GM20000 (cell line): ENCODE results near the gene SEL1L2.

Experiments used
- DNase-seq: peaks from one replicate; pipeline ENCODE4 v3.0.0; 2012; ENCODE audit warnings: low spot score
- TF ChIP-seq, protein P1 (sequence below): IDR thresholded peaks from 2 replicates; pipeline ENCODE4 v1.5.1; 2012; ENCODE audit warnings: mild to moderate bottlenecking, control low read depth; ENCODE audit errors: extremely low read depth, missing control alignments

Gene SEL1L2

DNA sequence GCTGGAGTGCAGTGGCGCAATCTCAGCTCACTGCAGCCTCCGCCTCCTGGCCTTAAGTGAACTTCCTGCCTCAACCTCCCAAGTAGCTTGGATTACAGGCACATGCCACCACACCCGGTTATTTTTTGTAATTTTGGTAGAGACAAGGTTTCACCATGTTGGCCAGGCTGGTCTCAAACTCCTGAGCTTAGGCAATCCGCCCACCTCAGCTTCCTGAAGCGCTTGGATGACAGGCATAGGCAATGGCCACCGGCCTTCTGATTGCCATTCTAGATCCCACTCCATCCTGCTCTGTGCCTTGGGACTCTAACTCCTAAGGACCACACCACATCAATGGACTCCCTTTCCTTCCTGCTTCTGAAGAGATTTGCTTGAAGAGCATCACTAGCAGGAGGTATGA lies 60.6 kb downstream of the SEL1L2 start:
- TF ChIP-seq, protein P1, sequence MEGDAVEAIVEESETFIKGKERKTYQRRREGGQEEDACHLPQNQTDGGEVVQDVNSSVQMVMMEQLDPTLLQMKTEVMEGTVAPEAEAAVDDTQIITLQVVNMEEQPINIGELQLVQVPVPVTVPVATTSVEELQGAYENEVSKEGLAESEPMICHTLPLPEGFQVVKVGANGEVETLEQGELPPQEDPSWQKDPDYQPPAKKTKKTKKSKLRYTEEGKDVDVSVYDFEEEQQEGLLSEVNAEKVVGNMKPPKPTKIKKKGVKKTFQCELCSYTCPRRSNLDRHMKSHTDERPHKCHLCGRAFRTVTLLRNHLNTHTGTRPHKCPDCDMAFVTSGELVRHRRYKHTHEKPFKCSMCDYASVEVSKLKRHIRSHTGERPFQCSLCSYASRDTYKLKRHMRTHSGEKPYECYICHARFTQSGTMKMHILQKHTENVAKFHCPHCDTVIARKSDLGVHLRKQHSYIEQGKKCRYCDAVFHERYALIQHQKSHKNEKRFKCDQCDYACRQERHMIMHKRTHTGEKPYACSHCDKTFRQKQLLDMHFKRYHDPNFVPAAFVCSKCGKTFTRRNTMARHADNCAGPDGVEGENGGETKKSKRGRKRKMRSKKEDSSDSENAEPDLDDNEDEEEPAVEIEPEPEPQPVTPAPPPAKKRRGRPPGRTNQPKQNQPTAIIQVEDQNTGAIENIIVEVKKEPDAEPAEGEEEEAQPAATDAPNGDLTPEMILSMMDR, result no peak
- DNase-seq, result no peak

DNA sequence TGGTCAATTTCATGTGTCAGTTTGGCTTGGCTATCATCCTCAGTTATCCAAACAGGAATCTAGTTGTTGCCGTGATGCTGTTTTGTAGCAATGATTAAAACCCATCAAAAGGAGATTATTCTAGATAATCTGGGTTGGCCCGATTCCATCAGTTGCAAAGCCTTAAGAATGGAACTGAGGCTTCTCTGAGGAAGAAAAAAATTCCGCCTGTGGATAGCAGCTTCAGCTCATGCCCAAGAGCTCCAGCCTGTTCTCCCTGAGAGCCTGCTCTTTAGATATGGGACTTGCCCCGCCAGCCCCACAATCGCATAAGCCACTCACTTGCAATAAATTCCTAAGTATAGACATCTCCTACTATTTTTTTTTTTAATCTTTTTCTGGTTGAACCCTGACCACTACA lies 61.5 kb downstream of the SEL1L2 start:
- TF ChIP-seq, protein P1, result no peak
- DNase-seq, result no peak

DNA sequence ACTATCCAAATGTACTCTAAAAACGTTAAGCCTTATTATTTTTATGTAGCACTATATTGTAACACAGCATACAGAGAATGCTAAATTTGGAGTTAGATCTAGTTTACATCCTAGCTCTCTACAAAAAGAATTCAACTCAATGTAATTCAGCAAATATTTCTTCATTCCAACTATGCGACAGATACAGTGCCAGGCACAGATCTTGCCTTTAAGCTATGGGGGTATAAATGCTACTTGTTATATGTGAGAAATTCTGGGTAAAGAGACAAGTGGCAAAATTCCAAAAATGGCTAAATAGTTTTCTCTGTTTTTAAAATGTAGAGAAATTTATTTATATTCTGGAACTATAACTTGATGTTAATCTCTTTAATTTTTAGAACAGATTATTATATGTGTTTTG lies 63.2 kb downstream of the SEL1L2 start:
- TF ChIP-seq, protein P1, result no peak
- DNase-seq, result no peak

DNA sequence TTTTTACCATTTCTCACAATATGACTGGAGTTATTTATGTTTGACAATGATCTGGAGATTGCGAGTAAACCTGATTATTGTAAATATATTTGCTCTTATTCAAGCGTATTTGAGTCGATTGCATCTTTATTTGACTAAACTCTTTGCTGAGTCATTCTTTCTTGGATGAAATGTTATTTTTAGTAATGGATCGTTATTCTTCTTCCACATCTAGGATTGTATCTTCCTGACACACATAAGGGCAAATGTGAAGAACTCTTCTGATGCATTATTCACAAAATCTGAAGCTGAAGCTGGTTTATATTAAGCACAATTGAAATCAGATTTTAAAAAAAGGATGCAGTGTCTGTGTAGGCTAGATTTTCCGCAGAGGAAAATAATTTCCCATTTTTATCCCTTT lies 68.2 kb downstream of the SEL1L2 start:
- TF ChIP-seq, protein P1, result no peak
- DNase-seq, result no peak

DNA sequence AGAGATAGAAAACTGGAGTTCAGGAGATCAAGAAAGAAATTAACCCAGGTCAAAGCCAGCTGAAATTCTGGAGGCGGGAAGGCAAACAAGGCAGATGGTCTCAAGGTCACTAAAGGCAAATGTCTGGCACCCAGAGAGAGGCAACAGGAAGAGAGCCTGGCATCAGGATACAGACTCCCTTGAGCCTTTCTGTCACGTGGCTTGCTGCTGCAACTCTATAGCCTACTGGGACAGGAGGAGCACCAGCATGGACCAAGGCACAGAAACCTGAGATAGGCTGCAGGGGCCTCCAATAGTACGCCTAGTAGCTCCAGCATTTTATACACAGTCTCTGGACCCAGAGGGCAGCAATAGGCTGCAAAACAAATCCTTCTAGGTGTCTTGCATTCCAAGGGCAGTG lies 75.1 kb downstream of the SEL1L2 start:
- TF ChIP-seq, protein P1, result no peak
- DNase-seq, result no peak

DNA sequence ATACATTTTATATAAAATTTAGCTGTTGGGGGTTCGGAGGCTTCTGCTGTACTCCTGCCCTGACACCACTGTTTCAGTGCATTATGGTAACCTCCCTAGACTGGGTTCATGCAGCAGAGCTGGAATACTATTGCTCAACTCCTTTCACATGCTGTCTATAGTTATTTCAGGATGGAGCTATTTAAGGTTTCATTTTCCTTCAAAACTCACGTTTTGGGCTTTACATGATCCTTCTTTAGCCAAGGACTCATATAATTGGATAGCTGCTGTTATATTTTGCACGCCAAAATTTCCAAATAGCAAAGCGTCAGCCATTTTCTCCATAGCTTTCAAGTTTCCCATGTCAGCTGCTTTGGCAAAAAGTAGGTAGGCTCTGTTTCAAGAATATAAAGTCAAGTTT lies 76.8 kb downstream of the SEL1L2 start:
- no peak for DNase-seq
- TF ChIP-seq, protein P1, result no peak

DNA sequence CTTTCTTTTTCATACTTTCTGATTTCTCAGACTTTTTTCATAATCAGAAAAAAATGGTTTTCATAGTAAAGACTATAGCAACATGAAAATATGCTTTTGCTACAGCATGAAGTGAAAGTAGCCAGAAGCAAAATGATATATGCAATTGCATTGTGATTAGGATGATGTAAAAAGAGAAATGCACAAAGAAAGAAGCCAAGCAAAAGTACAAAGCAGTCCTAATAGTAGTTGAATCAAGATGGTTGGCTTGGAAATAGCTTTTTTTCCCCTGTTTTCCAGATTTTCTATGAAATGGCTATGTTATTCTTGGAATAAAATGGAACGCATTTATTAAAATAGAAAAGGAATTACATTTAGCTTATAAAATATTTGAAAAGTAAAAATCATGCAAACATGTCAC lies 77.3 kb downstream of the SEL1L2 start:
- TF ChIP-seq, protein P1, result no peak
- DNase-seq, result no peak
